Suprapubic skin (tissue), 4 donors: ENCODE results near the gene ULK4. TPM values are rescaled to one million over a fixed set of nuclear protein-coding genes. Genes with fewer than 3 reads are reported as not detected.

Experiments used
- DNase-seq, 2 donors: peaks; one replicate each; pipeline ENCODE4 v3.0.0-alpha.2; 2019; ENCODE audit warnings: low spot score in 2 of 2
- H3K27ac ChIP-seq: fragments of 200-600 bp; sonication (generic); one replicate; pipeline ENCODE4 v1.5.1; 2019
- H3K27me3 ChIP-seq: fragments of 200-600 bp; sonication (generic); one replicate; pipeline ENCODE4 v1.5.1; 2019
- H3K36me3 ChIP-seq: fragments of 200-600 bp; sonication (generic); one replicate; pipeline ENCODE4 v1.5.1; 2019
- H3K4me1 ChIP-seq: fragments of 200-600 bp; sonication (generic); one replicate; pipeline ENCODE4 v1.5.1; 2019
- H3K4me3 ChIP-seq: fragments of 200-600 bp; sonication (generic); one replicate; pipeline ENCODE4 v1.5.1; 2019; ENCODE audit warnings: mild to moderate bottlenecking
- H3K9me3 ChIP-seq: fragments of 200-600 bp; sonication (generic); one replicate; pipeline ENCODE4 v1.5.1; 2019
- CTCF ChIP-seq, 2 donors: fragments of 200-600 bp in 1 of 2; fragments of 450-650 bp in 1 of 2; sonication (generic) in 1 of 2; IDR thresholded peaks; one replicate each; pipeline ENCODE4 v1.5.1; 2016 to 2019; ENCODE audit warnings: antibody characterized with exemption in 2 of 2, mild to moderate bottlenecking in 1 of 2, moderate library complexity in 1 of 2
- EP300 ChIP-seq: sonication (generic); formaldehyde crosslinking; IDR thresholded peaks from one replicate; pipeline ENCODE4 v1.6.1; 2017; ENCODE audit warnings: antibody characterized with exemption
- POLR2A ChIP-seq, 2 donors: fragments of 450-650 bp; IDR thresholded peaks; one replicate each; pipeline ENCODE4 v1.6.1; 2017; ENCODE audit warnings: antibody characterized with exemption in 2 of 2, mild to moderate bottlenecking in 2 of 2, moderate library complexity in 2 of 2
- POLR2AphosphoS5 ChIP-seq, 3 donors: sonication (generic); formaldehyde crosslinking; IDR thresholded peaks; one replicate each; pipeline ENCODE4 v1.6.1; 2017; ENCODE audit warnings: antibody characterized with exemption in 3 of 3
- WGBS: methylation state at CpG from one replicate; pipeline ENCODE4 v1.1.5; 2018; 5-methylcytosine and 5-hydroxymethylcytosine counted together
- total RNA-seq, 4 donors: library from RNA; depleted of rRNA; stranded (reverse); fragments of >200 nt; gene quantifications; one replicate each; pipeline ENCODE4 v1.1.0, GENCODE V29; 2016

Gene ULK4
- total RNA-seq, 4 donors from 2014 or later, result 11.7 to 21.7 (median 16.6) TPM

- H3K9me3 ChIP-seq, result no peaks in the 10 kb centered on the region
- H3K27ac ChIP-seq, result no peak overlapping the region
- H3K36me3 ChIP-seq, result no peaks in the 10 kb centered on the region
- no peaks in the 10 kb centered on the region for H3K27me3 ChIP-seq
- DNase-seq, result no peak
- no peaks in the 10 kb centered on the region for H3K4me1 ChIP-seq
- no peak for TF ChIP-seq POLR2A (IDR thresholded peaks at IDR 0.05)
- no peak for TF ChIP-seq CTCF (IDR thresholded peaks at IDR 0.05)
- TF ChIP-seq POLR2AphosphoS5 (IDR thresholded peaks at IDR 0.05), result no peak
- TF ChIP-seq EP300, result no peak
- H3K4me3 ChIP-seq, result no peak overlapping the region
- 83% methylated on average over 6 of the region's 6 CpGs for WGBS
Observed at GRCh38 chr3:41525303-41526064, 436.4 kb downstream of the ULK4 start.

- 81% methylated on average over 1 of the region's 1 CpG for WGBS
- Histone ChIP-seq H3K27ac (no peak overlapping the region), H3K36me3 (no peaks in the 10 kb centered on the region), H3K4me3 (no peak overlapping the region), H3K4me1 (no peaks in the 10 kb centered on the region), H3K27me3 (no peaks in the 10 kb centered on the region), H3K9me3 (no peaks in the 10 kb centered on the region)
- no peak for TF ChIP-seq EP300
- TF ChIP-seq CTCF (IDR thresholded peaks at IDR 0.05), result no peak
- TF ChIP-seq POLR2AphosphoS5 (IDR thresholded peaks at IDR 0.05), result no peak
- TF ChIP-seq POLR2A (IDR thresholded peaks at IDR 0.05), result no peak
- DNase-seq, result no peak
Observed at GRCh38 chr3:41523897-41524296, 438.0 kb downstream of the ULK4 start.

- Histone ChIP-seq H3K36me3 (no peaks in the 10 kb centered on the region), H3K4me1 (no peaks in the 10 kb centered on the region), H3K27ac (no peak overlapping the region), H3K9me3 (no peaks in the 10 kb centered on the region), H3K4me3 (no peak overlapping the region), H3K27me3 (no peaks in the 10 kb centered on the region)
- 77% methylated on average over 2 of the region's 2 CpGs for WGBS
- DNase-seq, result no peak
- TF ChIP-seq EP300 (no peak), POLR2A (IDR thresholded peaks at IDR 0.05) (no peak), CTCF (IDR thresholded peaks at IDR 0.05) (no peak), POLR2AphosphoS5 (IDR thresholded peaks at IDR 0.05) (no peak)
Observed at GRCh38 chr3:41522612-41523011, 439.3 kb downstream of the ULK4 start.

GRCh38 chr3:41521010-41521655 is 440.8 kb downstream of the ULK4 start:
- Histone ChIP-seq H3K36me3 (no peaks in the 10 kb centered on the region), H3K9me3 (no peaks in the 10 kb centered on the region), H3K27me3 (no peaks in the 10 kb centered on the region), H3K4me3 (no peak overlapping the region), H3K27ac (no peak overlapping the region), H3K4me1 (no peaks in the 10 kb centered on the region)
- DNase-seq, result no peak
- 96% methylated on average over 1 of the region's 1 CpG for whole genome bisulfite sequencing
- TF ChIP-seq EP300, result no peak
- no peak for TF ChIP-seq POLR2AphosphoS5 (IDR thresholded peaks at IDR 0.05)
- TF ChIP-seq CTCF (IDR thresholded peaks at IDR 0.05), result no peak
- no peak for TF ChIP-seq POLR2A (IDR thresholded peaks at IDR 0.05)

GRCh38 chr3:41519746-41520145 is 442.2 kb downstream of the ULK4 start:
- no peaks in the 10 kb centered on the region for H3K36me3 ChIP-seq

More at GRCh38 chr3:41519746-41520145, 442.2 kb downstream of the ULK4 start:
- WGBS, result 81% methylated on average over 2 of the region's 2 CpGs
- no peak for DNase-seq
- no peak overlapping the region for H3K27ac ChIP-seq
- no peaks in the 10 kb centered on the region for H3K9me3 ChIP-seq
- no peak overlapping the region for H3K4me3 ChIP-seq
- no peak for TF ChIP-seq POLR2AphosphoS5 (IDR thresholded peaks at IDR 0.05)
- no peak for TF ChIP-seq CTCF (IDR thresholded peaks at IDR 0.05)
- TF ChIP-seq POLR2A (IDR thresholded peaks at IDR 0.05), result no peak
- no peak for TF ChIP-seq EP300
- no peaks in the 10 kb centered on the region for H3K4me1 ChIP-seq
- no peaks in the 10 kb centered on the region for H3K27me3 ChIP-seq
